ENCODE data around the gene RPS6KA5. TPM values are rescaled to one million over a fixed set of nuclear protein-coding genes. Genes with fewer than 3 reads are reported as not detected.

The RPS6KA5 gene
- total RNA-seq, 4 donors from 2014 or later = 8.2 to 13.6 (median 10.2) TPM

- no peak overlapping the region for H3K4me3 ChIP-seq (ENCODE audit: low read depth, poor library complexity, severe bottlenecking)
- TF ChIP-seq CTCF (IDR thresholded peaks at IDR 0.05) (no peak), POLR2A (IDR thresholded peaks at IDR 0.05) (no peak)
- no peak for DNase-seq (ENCODE audit: low spot score in 2 of 2)
- intact Hi-C loops (cut with DNase I; ENCODE audit: low total_unique reads) = no loop called here
Observed at GRCh38 chr14:91055016-91055415, 5.4 kb downstream of the RPS6KA5 start.

- intact Hi-C loops (cut with DNase I; ENCODE audit: low total_unique reads) = no loop called here
- DNase-seq (ENCODE audit: low spot score in 2 of 2) = no peak
- WGBS, 2 donors = 91 to 100% methylated on average over 1 of the region's 1 CpG
Observed at GRCh38 chr14:91048676-91049075, 11.8 kb downstream of the RPS6KA5 start.

GRCh38 chr14:91048265-91048664 is 12.2 kb downstream of the RPS6KA5 start:
- no peak overlapping the region for H3K4me3 ChIP-seq (ENCODE audit: low read depth, poor library complexity, severe bottlenecking)
- WGBS, 2 donors = 83 to 87% methylated on average over 2 of the region's 2 CpGs
- DNase-seq (ENCODE audit: low spot score in 2 of 2) = no peak
- intact Hi-C loops (cut with DNase I; ENCODE audit: low total_unique reads) = no loop called here
- TF ChIP-seq CTCF (IDR thresholded peaks at IDR 0.05) (no peak), POLR2A (IDR thresholded peaks at IDR 0.05) (no peak)

More at GRCh38 chr14:91048676-91049075, 11.8 kb downstream of the RPS6KA5 start:
- no peak overlapping the region for H3K4me3 ChIP-seq (ENCODE audit: low read depth, poor library complexity, severe bottlenecking)
- TF ChIP-seq CTCF (IDR thresholded peaks at IDR 0.05) = no peak
- TF ChIP-seq POLR2A (IDR thresholded peaks at IDR 0.05) = no peak

GRCh38 chr14:91047174-91047753 is 13.2 kb downstream of the RPS6KA5 start:
- no peak for DNase-seq (ENCODE audit: low spot score in 2 of 2)
- 59 to 67% methylated on average over 4 of the region's 4 CpGs for WGBS, 2 donors
- intact Hi-C loops (cut with DNase I; ENCODE audit: low total_unique reads) = no loop called here
- TF ChIP-seq CTCF (IDR thresholded peaks at IDR 0.05) = no peak
- TF ChIP-seq POLR2A (IDR thresholded peaks at IDR 0.05) = no peak
- H3K4me3 ChIP-seq (ENCODE audit: low read depth, poor library complexity, severe bottlenecking) = no peak overlapping the region

GRCh38 chr14:91046488-91047072 is 13.9 kb downstream of the RPS6KA5 start:
- DNase-seq (ENCODE audit: low spot score in 2 of 2) = no peak
- TF ChIP-seq CTCF (IDR thresholded peaks at IDR 0.05) (no peak), POLR2A (IDR thresholded peaks at IDR 0.05) (no peak)
- intact Hi-C loops (cut with DNase I; ENCODE audit: low total_unique reads) = no loop called here
- WGBS, 2 donors = 82 to 88% methylated on average over 7 of the region's 7 CpGs
- no peak overlapping the region for H3K4me3 ChIP-seq (ENCODE audit: low read depth, poor library complexity, severe bottlenecking)

- 65 to 70% methylated on average over 2 of the region's 2 CpGs for WGBS, 2 donors
- no peak for DNase-seq (ENCODE audit: low spot score in 2 of 2)
- no peak for TF ChIP-seq POLR2A (IDR thresholded peaks at IDR 0.05)
- TF ChIP-seq CTCF (IDR thresholded peaks at IDR 0.05) = no peak
- intact Hi-C loops (cut with DNase I; ENCODE audit: low total_unique reads) = no loop called here
- H3K4me3 ChIP-seq (ENCODE audit: low read depth, poor library complexity, severe bottlenecking) = no peak overlapping the region
Observed at GRCh38 chr14:91041450-91041849, 19.0 kb downstream of the RPS6KA5 start.
